SW 1271 (cell line): Measurements from ENCODE around the gene HOXA13.

Experiments
- DNase-seq, 2 experiments: peaks; one replicate each; lab custom pipeline; 2025; lab: John Stamatoyannopoulos, UW

HOXA13 gene

DNA sequence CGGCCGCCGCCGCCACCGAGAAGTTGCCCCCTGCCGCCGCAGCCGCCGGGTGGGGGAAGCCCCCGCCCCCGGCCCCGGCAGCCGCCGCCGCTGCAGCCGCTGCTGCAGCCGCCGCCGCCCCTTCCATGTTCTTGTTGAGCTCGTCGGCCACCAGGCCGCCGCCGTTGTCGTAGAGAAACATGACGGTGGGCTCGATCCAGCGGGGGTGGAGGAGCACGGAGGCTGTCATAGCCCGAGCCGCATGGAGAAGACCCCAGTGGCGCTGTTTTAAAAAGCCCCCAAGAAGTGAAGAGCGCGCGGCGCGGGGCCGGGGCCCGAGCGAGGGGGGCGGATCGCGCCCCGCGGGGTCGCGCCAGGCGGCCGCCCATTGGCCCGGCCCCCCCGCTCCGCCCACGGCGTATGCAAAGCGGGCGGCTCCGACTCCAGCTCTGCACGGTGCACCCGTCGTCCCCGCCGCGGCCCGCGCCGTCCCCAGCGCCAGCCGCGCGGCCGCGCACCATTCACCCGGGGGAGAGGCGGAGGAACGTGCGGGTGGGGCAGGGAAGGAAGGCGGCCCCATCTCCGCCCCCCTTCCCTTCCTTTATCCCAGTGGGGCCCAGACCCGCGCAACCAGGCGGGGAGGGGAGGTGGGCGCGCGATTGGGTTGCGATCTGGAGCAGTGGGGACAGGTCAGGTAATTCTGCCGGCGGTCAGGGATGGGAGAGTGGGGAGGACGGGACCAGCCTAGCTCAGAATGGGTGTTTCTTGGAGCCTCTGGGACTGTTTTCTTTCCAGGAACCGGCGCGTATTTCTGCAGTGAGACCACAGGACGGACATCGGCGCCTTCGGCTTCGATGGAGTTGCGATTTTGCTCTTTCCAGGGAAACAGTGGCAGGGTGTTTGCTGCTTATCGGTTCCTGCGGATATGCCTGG, at the start of gene HOXA13:
HOXA13 (minus strand) TSS at position 243 of the 912 bp plus-strand sequence; CDS start at position 229, 14 bp downstream.
- peak in 1 of 2 experiments; percentile 61 for DNase-seq

DNA sequence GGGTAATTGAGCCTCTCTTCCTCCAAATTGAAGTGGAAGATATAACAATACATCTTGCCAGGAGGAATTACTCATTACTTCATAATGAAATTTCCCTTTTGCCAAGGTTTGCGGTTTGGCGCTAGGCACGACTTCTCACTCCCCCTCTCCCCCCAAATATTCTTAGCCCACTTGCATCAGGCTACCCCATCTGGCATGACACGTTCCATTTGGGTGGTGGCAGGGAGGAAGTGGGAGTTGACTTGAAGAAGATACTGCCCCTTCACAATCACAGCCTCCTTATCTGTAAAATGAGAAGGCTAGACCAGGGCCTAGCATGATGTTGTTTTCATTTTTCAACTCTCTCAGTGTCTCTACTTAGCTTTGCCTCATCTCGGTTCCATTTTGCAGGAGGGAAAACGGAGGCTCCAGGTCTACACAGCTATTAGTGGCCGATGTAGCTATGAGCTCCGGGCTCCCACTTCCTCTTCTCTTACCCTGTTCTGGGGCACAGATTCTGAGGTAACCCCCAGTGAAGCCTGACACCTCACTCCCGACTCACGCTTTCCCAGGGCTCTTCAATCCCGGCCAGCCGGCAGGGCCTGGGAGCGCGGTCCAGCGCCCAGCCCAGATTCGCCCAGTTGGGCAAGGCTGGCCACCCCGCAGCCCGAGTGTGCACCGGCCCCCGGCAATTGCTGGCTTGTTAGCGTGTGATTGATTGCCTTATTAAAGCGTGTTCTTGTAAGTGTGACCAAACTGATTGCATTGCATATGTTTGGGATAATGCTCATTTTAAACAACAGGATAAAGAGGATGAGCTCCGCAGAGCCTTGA, 49.2 kb upstream of the HOXA13 start:
- DNase-seq: no peak

DNA sequence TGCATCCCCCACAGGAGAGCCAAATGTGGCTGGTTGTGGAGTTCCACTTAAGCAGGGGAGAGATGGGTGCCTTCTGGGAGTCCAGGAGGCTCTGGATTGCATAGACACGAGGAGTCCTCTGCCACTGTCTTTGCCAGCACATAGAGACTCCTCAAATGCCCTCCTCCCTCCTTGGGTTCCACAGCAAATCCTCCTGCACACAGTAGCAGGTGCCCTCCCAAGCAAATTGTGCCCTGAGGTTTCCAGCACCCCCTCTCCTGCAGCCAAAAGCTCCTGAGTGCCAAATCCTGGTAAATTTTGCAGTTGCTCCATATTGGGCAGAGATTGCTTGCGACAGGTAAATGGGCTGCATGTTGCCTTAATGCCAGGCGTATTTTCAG, 48.5 kb upstream of the HOXA13 start:
- DNase-seq: no peak

DNA sequence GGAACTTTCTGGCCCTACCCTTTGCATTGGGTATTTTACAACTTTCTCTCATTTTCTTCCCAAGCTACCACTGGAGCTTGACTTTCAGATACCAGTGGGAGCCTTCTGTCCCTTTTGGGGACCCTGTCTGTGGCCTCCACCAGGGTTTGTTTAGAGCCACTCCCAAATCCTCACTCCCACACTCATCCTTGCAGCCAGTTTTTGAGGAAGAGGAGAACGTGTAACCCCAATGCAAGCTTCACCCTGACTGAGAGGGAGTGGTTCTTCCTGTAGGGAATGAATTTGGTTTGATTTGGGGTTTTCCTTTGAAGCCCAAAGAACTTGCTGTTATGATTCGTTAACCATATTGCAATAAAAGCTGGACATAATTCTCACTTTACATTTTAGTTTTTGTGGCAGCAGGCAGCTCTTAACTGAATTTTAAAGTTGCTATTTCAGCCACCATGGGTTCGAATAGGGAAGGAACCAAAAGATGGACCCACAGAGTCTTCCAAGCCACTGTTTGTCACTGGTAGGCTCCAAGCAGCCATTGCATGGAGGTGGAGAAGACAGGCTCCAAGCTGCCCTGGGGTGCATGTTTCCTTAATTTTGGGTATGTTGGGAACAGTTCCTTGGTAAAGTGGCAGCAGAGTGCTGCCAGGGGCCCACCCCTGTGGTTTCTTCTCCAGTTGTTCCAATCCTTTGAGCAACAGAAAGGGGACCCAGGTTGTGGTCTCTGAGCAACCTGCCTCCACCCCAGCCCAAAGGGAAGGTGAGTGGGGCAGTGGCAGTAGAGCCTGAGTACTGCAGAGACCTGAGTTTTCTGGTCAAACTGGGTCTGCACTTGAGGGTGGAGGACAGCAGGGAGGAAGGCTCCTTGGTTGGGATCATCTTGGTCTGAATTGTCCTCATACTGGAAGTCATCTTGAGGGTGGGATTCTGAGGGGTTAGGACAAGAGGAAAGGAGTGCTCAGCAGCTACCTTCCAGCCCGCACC, 47.8 kb upstream of the HOXA13 start:
- DNase-seq: no peak

DNA sequence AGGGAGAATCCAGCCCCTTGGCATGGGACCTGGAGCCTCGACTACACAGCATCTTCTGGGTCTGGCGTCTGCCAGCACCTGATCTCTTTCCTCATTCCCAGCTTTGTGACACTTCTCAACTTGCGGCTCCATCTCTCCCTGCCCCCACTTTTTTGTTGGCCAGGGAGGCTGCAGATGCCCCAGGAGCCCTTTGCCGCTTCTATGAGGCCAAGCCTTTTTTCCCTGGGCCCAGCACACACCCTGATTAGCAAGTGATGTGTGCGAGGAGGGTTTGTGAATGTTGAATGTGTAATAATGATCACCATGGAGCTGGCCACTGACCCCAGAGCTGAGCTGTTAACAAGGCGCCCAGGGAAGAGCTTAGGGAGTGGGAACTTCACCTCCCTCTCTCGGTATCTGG, 47.1 kb upstream of the HOXA13 start:
- no peak for DNase-seq

DNA sequence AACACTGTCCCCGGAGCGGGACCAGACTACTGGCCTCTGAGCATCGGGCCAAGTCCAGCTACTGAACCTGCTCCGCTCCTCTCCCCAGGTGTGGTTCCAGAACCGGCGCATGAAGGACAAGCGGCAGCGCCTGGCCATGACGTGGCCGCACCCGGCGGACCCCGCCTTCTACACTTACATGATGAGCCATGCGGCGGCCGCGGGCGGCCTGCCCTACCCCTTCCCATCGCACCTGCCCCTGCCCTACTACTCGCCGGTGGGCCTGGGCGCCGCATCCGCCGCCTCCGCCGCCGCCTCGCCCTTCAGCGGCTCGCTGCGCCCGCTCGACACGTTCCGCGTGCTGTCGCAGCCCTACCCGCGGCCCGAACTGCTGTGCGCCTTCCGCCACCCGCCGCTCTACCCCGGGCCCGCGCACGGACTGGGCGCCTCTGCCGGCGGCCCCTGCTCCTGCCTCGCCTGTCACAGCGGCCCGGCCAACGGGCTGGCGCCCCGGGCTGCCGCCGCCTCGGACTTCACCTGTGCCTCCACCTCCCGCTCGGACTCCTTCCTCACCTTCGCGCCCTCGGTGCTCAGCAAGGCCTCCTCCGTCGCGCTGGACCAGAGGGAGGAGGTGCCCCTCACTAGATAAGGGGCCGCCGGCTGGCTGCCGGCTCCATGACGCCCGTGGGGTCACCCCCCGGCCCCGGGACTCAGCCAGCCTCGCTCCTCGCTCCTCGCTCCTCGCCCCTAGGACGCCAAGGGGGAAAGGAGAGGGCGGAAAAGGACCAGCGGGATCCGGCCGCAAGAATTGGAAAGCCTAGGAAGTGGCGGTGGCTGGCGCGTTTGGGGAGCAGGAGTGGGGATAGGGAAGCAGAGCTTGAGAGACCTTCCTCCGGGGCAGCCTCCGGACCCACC, 46.2 kb upstream of the HOXA13 start:
- DNase-seq: no peak

DNA sequence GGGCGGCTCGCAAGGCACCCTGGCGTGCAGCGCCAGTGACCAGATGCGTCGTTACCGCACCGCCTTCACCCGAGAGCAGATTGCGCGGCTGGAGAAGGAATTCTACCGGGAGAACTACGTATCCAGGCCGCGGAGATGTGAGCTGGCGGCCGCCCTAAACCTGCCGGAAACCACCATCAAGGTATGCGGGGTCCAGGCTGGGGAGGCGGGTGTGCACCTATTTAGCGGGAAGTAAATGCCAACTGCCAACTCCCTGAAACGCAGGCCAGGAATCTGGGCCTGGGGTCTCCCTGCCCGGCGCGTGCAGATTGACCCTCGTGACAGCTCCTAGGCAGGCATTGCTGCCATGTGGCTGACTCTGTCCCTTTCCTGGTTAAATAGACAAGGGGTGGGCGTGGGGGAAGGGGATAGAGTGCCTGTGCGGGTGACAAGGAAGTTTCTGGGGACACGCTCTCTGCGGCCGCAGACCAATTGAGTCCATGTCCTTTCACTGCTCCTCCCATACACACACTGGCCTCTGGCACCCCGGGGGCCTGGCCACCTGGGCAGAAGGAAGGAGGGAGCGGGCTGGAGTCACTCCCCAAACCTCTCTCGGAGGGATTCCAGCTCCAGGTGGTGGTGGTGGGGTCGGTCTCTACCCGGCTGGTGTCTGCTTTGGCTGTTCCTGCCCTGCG, 45.4 kb upstream of the HOXA13 start:
- DNase-seq: no peak

DNA sequence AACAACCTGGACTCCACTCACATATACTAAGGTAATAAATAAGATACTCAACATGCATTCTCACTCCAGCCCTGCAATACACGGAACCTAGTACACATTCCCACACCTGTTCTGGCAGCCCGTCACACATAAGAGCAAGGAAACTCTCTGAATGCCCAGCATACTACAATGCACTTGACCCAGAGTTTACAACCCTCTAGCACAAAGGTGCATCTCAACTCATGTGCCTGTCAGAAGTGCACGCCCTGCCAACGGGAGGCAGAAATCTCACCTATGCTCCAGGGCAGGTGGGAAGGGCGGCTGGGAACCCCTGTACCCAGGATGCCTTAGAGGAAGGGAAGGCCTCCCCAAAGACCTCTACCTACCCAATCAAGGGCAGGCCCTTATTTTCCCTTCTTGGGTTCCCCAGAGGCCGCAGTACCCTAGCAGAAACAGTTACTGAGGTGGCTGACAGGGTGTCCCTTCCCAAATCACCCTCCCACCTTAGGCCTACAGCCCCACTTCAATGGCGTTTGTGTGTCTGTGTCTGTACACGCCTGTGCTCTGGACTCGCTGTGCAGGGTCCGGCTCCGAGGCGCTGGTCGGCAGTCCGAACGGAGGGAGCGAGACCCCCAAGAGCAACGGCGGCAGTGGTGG, 44.7 kb upstream of the HOXA13 start:
- no peak for DNase-seq

DNA sequence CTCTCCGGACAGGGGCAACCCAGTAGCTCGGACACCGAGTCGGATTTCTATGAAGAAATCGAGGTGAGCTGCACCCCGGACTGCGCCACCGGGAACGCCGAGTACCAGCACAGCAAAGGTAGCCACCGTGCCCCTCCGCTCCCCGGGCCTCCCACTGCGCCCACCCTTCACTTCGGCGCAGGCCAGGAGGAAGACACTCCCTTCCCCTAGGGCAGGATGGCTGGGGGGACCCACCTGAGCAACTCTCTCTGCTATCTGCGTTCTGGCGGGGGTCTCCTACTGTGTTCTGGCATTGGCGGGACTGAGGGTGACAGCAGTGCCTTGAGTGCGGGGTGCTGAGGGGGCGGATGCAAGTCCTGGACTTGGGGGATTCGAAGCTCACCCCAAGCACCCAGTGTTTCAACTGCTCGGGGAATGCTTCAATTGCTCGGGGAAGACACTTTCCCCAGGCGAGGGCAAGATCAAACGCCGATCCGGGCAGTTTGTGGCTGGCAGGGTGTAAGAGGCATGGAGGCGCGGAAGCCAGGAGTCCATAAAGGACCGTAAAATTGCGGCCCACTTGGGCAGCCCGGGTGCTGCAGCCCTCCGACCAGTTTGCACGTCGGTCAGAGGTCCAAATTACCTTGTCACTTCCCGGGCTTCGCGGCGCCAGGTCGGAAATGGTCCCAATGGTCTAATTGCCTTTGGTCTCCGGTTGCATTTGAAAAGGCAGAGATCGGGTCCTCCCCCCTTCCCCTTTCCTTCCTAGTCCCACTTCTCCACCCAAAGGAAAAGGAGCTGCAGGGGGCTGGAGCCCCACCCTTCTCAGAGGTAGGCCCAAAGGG, 43.7 kb upstream of the HOXA13 start:
- no peak for DNase-seq

DNA sequence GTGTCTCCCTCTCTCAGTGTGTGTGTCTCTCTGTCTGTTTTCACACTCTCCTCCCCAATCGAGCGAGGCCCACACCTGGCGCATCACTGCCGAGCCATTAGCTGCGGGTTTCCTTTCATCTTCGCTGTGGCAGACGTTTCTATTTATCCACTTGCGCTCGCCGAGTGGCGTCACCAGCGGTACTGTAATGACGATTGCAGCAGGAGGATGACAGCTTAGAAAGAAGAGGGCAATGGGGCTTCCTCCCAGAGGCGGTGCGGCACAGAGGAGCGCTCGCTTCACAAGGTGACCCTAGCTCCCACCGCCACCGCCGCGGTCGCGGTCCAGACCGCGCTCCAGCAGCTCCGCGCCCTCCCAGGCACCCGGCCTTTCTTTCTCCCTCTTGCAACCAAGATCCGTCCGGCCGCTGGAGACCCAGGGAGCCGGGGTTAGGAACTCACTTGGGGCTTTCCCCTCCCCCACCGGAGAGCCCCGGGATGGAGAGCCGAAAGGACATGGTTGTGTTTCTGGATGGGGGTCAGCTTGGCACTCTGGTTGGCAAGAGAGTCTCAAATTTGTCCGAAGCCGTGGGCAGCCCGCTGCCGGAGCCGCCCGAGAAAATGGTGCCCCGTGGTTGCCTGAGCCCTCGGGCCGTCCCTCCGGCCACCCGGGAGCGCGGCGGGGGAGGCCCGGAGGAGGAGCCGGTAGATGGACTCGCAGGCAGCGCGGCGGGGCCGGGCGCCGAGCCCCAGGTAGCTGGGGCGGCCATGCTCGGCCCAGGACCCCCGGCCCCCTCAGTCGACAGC, 42.9 kb upstream of the HOXA13 start, which contains the start of gene EVX1:
EVX1 (plus strand) TSS at position 248 of the 785 bp plus-strand sequence; CDS start at position 477, 229 bp downstream.
- DNase-seq: no peak

DNA sequence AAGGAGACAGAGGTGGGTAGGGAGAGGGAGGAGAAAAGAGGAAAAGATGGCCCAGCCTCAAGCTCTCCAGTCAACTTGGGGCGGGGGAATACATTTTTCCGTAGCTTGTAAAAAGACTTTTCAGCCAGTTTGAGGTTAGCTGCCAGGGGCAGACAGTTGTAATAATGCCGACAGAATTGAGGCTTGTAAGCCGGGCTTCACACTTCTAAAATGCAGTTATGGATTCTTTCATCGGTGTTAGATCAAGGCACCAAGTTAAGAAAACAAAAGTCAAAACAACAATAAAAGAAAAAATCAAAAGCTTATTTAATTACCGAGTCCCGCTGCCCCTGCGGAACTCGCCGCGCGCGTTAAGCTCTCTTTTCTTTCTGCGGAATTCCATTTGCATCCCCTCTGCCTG, 42.3 kb upstream of the HOXA13 start:
- DNase-seq: no peak

DNA sequence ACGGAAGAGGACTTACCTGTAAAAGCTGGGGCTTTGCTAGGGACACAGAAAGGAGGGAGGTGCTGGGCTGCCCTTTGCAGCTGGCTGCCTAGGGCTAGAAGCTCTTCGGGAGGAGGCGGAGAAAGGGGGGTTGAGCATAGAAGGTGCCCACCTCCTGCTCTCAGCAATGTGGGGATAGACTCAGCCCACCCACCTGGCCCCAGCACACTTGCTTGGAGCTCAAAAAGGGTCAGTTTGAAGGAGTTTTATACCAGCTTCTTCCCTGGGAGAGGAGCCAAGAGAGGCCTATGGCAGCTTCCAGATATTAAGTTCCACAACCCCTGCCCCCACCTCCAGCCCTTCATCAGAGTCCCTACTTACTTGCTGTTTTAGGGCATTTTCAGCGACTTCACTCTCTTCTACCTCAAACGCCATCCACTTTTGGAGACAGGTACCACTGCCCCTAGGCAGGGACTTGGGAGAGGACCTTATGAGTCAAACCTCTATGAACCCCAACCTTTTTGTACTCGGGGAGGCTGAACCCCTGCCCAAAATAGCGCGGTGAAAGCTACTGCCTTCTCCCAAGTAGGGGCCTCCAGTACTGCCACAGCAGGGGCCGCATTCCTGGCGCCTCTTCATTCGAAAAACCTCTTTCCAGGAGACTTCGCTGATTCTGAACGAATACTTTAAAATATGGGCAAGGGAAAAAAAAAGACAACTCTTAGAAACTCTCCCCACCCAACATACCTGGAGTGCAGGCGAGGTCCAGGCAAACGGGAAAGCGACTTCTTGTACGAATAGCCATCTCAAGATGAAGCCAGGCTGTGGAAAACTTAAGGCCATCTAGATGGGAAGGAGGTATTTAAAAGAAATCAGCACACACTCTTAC, 41.5 kb upstream of the HOXA13 start:
- DNase-seq: no peak

DNA sequence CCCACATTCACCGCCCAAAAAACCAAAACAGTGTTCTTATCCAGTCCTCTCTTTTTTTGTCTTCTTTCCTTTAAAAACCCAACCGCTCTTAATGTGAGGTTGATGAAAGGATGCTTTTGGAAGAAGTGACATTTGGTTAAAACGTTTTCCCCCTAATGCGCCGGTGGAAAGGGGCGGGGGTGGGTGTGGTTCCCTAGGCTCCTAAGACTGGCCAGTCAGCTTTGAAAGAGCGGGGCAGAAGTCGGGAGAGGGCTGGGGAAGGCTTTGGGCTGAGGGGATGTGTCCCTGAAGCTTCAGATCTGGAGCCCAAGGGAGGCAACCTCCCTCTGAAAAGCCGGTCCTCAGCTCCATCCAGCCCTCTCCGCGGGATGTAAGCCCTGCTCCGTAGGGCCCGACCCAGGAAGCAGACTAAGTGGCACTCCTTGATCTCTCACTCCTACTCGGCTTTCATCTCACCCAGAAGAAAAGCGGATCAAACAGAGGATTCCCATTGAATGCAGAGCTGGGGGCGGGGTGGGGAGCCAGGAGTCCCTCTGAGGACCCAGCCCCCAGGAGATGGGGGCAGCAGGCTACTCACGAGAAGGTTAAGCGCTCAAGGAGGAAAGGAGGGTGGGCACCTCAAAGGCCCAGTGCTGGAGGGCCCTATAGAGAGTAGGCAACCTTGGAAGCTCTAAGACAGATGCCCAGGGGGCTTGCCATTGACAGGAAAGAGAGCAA, 40.3 kb upstream of the HOXA13 start:
- no peak for DNase-seq

DNA sequence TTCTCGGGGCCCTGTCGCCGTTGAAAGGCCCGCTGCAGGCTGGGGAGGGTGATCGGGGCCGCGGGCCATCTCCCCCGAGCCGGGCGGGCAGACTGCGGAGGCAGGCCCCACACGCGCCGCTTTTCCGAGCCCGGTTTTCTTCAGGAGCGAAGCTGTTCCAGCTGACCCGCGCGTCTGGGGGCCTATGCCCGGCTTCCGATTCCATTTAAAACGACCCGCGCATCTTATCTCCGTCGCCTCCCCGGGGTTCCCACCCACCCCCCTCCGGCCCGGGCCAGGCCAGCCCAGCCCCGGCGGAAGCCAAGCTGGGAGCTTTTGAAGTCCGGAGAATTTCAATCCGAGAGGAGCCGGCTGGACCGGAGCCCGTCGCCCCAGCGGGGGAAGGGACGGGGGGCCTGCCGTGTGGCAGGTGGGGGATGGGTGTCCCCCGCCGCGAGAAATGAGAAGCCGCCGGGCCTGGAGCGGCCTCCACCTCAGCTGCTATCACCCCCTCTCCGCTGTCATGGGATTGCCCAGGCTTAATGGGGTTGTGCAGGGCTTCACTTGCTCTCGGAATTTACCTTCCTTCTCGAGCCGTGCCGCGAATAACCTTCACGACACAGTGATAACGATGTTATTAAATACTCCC, 39.6 kb upstream of the HOXA13 start:
- no peak for DNase-seq

DNA sequence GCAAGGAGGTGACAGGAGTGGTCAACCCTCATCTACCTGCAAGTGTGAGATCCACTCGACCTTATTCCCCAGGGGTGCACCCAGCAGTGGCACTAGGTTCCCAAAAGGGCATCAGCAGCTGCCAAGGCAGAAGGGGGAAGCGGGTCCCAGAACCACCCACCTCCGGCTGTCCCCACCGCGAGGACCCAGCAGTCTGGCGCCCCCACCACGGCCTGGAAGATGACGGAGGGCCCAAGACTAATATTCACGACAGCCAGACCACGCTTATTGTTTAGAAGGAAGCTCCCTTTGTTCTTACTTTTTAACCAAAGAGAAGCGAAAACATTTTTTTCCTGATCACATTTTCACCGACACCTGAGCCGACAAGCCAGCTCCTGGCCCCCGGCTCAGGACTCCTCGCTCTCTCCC, 39.1 kb upstream of the HOXA13 start:
- DNase-seq: no peak
